ENCODE measurements around the gene FFAR1.

Gene FFAR1

DNA sequence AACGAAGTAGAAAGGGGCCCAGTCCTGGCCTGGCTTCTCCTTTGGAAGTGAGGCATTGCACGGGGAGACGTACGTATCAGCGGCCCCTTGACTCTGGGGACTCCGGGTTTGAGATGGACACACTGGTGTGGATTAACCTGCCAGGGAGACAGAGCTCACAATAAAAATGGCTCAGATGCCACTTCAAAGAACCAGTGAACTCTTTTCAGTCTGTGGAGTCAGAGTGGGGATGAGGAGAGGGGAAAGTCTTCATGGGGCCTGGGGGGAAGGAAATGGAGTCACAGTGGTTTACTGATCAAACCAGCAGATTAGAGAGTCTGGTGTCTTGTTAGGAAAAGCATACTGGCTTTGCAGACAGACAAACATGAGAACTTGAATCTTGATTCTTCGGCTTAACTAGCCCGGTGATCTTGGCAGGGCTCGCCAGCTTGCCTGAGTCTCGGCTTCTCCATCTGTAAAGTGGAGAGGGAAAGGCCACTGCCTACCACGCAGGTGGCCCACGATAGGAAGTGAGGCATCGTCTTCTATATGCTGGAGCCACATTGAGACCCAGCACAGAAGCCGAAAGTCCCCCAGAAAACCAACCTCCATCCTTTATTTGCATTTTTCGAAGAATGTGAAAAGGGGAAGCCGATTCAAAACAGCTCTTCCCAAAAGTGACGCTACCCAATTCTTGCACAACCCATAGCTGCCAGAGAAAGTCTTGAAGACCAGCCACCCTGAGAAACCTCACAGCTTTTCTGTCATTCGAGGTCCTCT, at the start of gene FFAR1:
FFAR1 (plus strand) TSS at position 732 of the 759 bp plus-strand sequence. CDS start 3,650 bp downstream, outside the sequence.
- DNase-seq (ENCODE audit: low read depth in 2 of 2), result peak; percentile 27 to 50

- no peak for DNase-seq (ENCODE audit: low read depth in 2 of 2)
These were observed 49.8 kb upstream of the FFAR1 start for GRCh38 chr19:35297922-35298321.

DNA sequence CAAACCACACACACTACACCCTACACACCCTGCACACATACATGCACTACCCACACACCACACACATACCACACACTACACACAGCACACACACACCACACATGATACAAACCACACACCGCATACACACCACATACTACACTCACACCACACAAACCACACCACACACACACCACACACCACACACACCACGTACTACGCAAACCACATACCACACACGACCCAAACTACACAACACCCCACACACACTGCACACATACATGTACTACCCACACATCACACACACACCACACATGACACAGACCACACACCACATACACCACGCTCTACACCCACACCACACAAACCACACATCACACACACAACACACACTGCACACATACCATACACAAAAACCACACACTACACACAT, 49.1 kb upstream of the FFAR1 start:
- no peak for DNase-seq (ENCODE audit: low read depth in 2 of 2)

- DNase-seq (ENCODE audit: low read depth in 2 of 2), result peak in 1 of 2 donors; percentile 23
These were observed 48.0 kb upstream of the FFAR1 start for GRCh38 chr19:35299523-35300338.

DNA sequence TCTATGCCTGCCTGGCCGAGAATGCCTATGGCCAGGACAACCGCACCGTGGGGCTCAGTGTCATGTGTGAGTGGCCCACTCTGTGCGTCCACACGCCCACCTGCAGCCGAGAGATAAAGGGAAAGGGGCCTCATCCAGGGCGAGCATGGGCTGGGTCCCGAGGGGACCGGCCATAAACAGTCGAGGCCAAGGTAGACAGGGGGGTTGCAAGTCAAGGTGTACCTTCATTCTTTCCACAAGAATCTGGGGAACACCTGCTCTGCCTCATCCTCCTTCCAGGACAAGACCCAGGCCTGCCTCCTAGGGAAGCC, 47.4 kb upstream of the FFAR1 start:
- DNase-seq (ENCODE audit: low read depth in 2 of 2), result no peak

DNA sequence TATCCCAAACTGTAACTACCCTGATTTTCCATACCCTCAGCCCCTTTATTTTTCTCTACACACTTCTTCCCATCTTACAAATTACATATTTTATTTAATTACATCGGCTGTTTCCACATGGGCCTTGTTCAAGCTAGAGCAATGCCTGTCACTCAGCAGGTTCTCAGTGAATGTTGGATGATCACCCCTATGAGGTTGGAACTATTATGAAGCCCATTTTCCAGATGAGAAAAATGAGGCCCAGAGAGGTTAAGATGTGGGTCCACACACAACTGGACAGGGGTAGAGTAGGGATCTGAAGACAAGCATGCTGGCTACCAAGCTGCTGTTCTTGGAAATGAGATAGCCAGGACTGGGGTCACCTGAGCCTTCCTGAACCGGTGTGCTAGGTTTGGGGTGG, 45.7 kb upstream of the FFAR1 start:
- DNase-seq (ENCODE audit: low read depth in 2 of 2), result no peak

GRCh38 chr19:35302446-35302845, 45.3 kb upstream of the FFAR1 start:
- no peak for DNase-seq (ENCODE audit: low read depth in 2 of 2)

- no peak for DNase-seq (ENCODE audit: low read depth in 2 of 2)
These were observed 44.3 kb upstream of the FFAR1 start for GRCh38 chr19:35303357-35303915.

DNA sequence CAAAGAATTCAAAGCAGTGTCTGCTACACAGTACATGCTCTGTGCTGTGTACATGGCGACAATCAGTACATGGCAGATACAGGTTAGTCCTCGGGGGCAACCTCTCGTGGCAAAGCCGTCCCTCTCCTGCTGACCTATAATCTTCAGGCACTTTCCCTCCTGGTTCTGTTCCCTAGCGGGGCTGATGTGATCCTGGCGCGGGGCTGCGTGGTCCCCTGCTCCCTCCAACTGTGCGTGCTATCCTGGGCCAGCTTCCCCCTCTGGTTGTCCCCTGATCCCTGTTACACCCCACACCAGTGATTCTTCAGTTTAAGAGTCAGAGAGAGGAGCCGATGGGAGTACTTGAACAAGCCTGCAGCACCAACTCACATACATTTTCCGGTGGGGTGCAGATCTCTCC, 43.7 kb upstream of the FFAR1 start:
- no peak for DNase-seq (ENCODE audit: low read depth in 2 of 2)

DNA sequence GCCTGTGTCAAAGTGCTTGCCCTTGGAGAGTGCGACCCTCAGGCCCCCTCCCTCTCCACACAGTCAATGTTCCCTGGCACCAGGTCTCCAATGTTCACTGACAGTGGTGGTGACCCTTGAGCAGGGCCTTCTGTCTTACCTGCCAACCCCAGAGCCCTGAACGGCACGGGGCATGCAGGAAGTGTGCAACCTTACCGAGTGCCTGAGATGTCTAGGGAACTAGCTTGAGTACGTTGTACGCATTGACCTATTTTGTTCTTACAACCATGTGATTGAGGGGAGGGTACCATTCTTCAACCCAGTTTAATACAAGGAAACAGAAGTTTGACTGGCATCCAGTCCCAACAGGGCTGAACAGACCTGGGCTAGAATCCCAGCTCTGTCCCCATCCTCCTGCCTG, 42.5 kb upstream of the FFAR1 start:
- no peak for DNase-seq (ENCODE audit: low read depth in 2 of 2)

GRCh38 chr19:35306473-35307246, 41.0 kb upstream of the FFAR1 start:
- no peak for DNase-seq (ENCODE audit: low read depth in 2 of 2)

DNA sequence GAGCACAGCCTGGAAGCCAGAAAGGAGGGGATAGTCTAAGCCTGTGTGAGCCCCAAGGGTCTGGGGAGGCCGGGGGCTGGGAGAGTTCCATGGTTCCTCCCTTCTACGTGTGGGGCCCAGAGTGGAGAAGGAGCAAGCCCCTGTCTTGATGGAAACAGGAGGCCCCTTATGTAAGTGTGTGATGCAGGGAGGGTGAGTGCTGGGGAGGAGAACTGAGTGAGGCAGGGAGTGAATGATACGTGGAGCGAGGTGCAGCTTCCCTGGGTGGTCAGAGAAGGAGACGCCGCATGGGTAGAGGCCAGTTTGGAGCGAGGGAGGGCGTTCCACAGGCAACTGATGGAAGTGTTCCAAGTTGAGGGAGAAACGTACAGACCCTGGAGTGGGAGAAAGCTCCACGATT, 39.8 kb upstream of the FFAR1 start:
- DNase-seq (ENCODE audit: low read depth in 2 of 2), result no peak

DNA sequence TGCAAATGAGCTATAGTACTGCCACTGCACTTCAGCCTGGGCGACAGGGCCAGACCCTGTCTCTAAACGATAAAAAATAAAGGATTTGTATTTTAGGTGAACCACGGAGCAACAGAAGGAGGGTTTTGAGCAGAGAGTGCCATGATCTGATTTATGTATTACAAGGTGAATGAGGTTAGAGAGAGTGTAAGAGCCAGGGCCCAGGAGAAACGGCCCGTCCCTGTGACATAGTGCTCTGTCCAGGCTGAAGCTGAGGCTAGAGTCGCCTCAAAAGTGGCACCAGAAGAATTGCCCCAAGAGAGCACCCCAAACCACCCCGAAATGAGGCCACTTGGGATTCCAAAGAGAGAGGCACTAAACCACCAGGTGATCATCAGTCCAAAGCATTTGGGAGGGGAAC, 38.8 kb upstream of the FFAR1 start:
- DNase-seq (ENCODE audit: low read depth in 2 of 2), result no peak

DNA sequence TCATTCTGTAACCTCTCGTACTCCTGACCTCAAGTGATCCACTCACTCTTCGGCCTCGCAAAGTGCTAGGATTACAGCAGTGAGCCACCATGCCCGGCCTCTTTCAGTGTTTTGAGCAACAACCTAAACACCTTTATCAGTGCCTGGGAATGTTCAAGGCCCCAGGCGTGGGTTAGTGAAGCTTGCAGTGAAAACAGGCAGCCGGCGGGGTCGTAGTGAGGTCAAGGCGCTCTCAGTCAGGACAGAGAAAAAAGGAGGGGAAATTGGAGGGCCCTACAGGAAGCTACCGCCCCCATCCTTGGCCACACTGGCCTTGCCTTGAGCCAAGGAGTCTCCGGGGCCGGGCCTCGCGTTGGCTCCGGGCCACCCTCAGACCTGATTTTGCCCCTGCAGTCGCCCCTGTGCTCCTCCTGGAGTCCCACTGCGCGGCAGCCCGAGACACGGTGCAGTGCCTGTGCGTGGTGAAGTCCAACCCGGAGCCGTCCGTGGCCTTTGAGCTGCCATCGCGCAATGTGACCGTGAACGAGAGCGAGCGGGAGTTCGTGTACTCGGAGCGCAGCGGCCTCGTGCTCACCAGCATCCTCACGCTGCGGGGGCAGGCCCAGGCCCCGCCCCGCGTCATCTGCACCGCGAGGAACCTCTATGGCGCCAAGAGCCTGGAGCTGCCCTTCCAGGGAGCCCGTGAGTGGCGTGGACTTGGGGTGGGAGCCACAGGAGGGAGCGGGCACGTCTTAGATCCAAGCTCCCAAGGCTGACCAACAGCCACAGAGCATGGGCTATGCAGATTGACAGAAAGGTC, 38.0 kb upstream of the FFAR1 start:
- DNase-seq (ENCODE audit: low read depth in 2 of 2), result no peak

DNA sequence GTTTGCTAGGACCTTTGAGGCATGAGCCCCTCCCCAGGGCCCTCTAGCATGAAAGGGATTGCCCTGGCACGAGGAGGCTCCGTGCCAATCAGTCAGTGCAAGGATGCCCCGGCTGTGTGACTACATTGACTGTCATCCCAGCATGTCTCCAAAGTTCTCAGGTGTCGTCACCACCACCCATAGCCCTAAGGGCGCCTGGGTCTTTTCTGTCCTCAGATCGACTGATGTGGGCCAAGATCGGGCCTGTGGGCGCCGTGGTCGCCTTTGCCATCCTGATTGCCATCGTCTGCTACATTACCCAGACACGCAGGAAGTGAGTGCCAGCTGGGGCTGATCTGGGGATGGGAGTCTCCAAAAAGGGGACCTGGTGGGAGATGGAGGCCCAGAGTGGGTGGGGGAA, 37.4 kb upstream of the FFAR1 start:
- DNase-seq (ENCODE audit: low read depth in 2 of 2), result no peak

DNA sequence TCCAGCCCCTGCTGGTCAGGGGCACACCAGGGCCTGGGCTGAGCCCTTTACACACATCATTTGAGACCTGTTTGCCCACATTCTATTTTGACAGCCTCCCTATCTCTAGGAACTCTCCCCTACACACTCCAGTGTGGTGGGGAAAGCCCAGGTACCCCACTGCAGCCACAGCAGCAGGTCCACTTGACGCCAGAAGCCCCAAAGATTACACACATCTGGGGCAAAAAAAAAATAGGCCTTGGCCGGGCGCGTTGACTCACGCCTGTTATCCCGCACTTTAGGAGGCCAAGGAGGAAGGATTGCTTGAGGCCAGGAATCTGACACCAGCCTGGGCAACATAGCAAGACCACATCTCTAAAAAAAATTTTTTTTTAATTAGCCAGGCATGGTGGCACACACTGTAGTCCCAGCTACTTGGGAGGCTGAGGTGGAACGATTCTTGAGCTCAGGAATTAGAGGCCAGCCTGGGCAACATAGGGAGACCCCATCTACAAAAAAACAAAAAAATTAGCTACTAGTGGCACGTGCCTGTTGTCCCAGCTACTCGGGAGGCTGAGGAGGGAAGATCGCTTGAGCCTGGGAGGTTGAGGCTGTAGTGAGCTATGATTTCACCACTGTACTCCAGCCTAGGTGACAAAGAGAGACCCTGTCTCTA, 36.8 kb upstream of the FFAR1 start:
- no peak for DNase-seq (ENCODE audit: low read depth in 2 of 2)

DNA sequence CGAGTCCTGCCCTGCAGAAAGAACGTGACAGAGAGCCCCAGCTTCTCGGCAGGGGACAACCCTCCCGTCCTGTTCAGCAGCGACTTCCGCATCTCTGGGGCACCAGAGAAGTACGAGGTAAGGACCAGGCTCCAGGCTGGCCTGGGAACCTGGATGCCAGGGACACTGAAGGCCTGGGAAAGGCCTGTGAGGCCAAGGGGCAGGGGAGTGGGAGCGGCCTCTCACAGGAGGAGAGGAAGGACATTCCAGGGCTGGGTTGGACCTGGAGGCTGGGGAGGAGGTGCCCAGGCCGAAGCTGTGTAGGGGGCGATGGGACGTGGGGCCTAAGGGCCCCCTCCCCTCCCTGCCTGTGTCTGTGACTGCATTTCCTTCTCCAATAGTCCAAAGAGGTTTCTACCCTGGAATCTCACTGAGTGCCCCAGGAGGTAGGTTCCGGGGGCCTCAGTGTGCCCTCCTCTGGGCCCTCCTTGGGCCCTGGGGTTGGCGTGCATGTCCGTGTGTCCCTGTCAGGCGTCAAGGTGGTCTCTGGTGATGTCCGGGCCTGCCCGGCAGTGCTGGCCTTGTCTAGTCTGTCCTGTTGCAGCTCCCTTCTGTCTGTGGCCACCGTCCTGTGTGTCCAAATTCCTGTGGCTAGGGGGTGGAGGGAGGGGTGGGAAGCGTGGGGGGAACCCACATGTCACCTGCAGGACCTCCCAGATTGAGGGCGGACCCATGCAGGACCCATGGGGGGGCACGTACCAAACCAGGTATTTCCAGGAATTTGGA, 35.6 kb upstream of the FFAR1 start:
- no peak for DNase-seq (ENCODE audit: low read depth in 2 of 2)

DNA sequence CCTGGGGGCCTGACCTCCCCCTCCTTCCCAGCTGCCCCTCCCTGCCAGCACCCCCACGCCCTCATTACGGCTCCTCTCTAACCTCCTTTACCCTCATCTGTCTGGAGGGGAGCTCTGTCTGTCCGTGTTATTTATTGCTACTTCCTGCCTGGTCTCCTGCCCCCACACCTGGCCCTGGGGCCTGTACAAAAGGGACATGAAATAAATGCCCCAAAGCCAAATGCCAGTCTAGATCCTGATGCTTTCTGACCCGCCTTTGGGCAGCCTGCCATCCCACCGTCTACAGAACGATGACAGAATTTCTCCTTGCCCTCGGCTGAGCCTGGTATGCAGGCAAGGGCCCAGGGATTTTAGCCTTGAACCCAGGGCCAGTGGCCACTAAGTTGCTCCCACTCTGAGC, 34.1 kb upstream of the FFAR1 start:
- DNase-seq (ENCODE audit: low read depth in 2 of 2), result no peak

- no peak for DNase-seq (ENCODE audit: low read depth in 2 of 2)
These were observed 33.7 kb upstream of the FFAR1 start for GRCh38 chr19:35314031-35314430.

- no peak for DNase-seq (ENCODE audit: low read depth in 2 of 2)
These were observed 32.7 kb upstream of the FFAR1 start for GRCh38 chr19:35314858-35315470.
